Loucy (cell line): ENCODE results near the gene PARP14.

Experiments used
- CTCF ChIP-seq: fragments of 200-600 bp; sonication (generic); conservative IDR thresholded peaks from 2 replicates; pipeline ENCODE4 v1.5.1; 2014; ENCODE audit warnings: mild to moderate bottlenecking, antibody characterized with exemption, low read length
- EZH2phosphoT487 ChIP-seq: fragments of 200-600 bp; IDR thresholded peaks from 2 replicates; pipeline ENCODE4 v1.6.1; 2018; ENCODE audit warnings: antibody characterized with exemption, mild to moderate bottlenecking, moderate library complexity, borderline replicate concordance

- TF ChIP-seq CTCF (no peak), EZH2phosphoT487 (no peak)
These were observed 47.5 kb downstream of the PARP14 start for GRCh38 chr3:122728186-122728585.
